HG03442 (cell line): ENCODE data around the gene RAB25.
"Not testable (repeated sequence)": the region's sequence is repeated elsewhere in the genome, so short reads cannot be mapped to it uniquely, and the experiment has no call there.

Experiments
- ATAC-seq: cut with Tn5 transposase; IDR thresholded peaks from one replicate; pipeline ENCODE4 v1.9.1; 2021; ENCODE audit warnings: mild to moderate bottlenecking, moderate library complexity; ENCODE audit not compliant: unreplicated experiment

RAB25 gene

DNA sequence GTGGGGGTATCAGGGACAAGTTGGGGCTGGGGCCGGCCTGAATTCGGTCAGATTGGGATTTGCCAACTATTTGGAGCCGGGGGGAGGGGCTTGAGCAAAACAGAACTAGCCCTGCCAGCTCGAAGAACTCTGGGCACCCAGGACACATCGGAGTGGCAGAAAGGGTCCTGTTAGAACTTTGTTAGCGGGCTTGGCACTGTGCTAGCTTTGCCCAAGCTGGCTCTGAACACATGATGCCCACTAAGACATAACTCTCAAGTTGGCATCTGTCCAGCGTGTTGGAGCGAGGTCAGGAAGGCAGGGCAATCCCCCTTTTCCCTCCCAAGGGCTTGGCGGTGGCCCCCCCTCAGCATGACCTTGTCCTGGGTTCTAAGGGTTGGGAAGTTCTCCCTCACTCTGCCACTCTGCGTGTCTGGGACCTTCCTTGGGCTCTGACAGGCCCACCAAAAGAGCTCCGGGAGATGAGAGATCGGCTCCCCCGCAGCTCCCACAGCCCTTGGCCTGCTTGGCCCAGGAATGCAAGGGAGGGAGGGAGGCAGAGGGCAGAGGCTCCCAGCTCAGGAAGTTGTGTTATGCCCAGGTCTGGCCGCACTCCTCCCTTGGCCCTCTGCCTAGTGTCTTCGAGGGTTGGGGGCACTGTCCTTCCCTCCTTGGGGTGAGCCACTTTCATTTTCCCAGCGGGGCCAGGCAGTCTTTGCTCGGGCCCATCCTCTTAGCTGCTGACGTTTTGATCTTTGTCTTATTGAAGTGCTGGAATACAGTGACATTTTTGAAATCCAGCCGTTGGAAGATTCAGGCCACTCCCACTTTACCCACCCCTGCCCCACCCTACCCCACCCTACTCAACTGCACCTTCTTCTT is 54.8 kb downstream of the RAB25 start:
- no peak for ATAC-seq

DNA sequence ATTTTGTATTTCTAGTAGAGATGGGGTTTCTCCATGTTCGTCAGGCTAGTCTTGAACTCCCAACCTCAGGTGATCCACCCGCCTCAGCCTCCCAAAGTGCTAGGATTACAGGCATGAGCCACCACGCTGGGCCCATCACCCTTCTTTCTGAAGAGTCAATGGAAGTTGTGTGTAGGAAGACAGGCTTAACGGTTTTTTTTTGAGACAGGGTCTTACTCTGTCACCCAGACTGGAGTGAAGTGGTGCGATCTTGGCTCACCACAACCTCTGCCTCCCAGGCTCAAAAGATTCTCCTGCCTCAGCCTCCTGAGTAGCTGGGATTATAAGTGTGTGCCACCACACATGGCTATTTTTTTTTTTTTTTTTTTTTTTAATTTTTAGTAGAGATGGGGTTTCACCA is 55.8 kb downstream of the RAB25 start:
- ATAC-seq = not testable (repeated sequence)

DNA sequence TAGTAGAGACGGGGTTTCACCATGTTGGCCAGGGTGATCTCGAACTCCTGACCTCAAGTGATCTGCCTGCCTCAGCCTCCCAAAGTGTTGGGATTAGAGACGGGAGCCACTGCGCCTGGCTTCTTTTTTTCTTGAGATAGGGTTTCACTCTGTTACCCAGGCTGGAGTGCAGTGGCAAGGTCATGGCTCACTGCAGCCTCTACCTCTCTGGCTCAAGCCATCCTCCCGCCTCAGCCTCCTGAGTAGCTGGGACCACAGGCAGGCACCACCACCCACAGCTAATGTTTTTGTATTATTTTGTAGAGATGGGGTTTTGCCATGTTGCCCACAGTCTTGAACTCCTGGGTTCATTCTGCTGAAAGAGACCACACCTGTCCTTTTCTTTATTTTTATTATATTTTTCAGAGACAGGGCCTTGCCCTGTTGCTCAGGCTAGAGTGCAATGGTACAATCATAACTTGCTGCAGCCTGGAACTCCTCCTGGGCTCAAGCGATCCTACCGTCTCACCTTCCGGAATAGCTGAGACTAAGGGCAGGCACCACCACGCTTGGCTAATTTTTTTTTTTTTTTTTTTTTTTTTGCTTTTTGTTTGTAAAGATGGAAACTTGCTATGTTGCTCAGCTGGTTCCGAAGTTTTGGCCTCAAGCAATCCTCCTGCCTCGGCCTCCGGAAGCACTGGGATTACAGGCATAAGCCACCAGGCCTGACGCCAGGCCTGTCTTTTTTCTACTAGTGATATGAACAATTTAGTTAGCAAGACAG is 56.6 kb downstream of the RAB25 start:
- ATAC-seq = no peak

DNA sequence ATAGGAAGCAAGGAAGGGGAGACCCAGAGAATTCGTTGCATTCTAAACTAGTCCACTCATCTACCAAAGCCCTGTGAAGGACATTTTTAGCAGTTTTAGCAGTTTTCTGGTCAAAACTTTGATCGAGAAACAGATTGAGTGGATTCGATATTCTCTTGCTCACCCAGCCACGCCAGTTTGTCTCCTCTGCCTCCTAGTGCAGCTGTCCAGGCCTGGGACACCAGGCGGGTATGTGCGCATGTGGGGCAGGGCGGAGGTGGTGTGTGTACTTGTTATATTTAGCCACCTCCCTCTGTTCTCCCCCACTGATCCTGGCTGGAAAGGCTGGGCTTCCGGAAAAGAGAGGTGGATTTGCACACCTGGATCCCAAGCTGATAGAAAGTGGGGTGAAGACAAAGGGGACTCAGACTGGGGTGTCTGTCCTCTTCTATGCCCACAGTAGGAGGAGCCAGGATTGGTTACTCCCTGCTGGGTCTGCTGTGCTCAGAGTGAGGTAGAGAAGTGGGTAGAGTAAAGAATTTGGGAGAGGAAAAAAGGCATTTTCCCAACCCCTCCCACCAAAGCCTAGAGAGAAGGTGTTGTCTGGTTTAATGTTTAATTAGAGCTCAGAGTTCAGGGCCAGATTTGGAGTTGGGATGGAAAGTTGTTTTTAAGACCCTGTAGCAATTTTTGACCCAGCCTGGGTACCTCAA is 57.4 kb downstream of the RAB25 start:
- ATAC-seq = no peak

DNA sequence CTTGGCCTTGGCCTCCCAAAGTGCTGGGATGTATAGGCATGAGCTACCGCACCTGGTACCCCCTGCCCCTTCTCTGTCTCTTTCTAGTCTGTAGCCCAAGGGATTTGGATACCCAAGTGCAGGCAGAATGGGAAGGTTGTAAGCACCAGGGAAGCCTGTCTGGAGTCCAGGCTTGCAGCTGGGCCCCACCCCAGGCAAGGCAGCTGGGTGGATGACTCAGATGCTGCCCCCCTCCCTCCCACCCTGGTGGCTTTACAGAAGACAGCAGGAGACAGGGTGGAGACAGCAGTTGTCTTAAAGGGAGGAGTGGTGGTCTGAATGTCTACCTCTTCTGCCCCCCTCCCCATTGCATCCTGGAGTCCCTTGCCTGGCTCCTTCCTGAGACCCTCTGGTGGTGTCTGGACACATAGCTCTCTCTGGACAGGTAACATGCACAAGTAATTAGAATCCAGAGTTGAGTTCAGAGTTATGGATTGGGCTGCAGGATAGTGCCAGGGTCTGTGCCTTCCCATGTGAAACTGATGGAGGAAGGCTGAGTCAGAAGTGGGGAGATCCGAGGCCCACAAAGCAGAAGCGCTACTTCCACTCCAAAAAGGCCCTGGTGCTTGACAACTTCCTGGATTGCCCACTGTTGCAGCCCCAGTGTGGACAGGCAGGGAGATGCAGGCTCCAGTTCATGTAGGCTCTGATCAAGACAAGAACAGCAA is 58.7 kb downstream of the RAB25 start:
- no peak for ATAC-seq
